DOHH2 (cell line): ENCODE measurements around the gene HADHA.

Experiments
- EZH2phosphoT487 ChIP-seq: fragments of 200-600 bp; sonication (generic); IDR thresholded peaks from 2 replicates; pipeline ENCODE4 v1.6.1; 2017; ENCODE audit warnings: borderline replicate concordance, mild to moderate bottlenecking, antibody characterized with exemption, low read length, moderate library complexity, mixed read lengths
- TF ChIP-seq, protein P1 (sequence below): fragments of 200-600 bp; sonication (generic); IDR thresholded peaks from one replicate; pipeline ENCODE4 v1.5.1; 2014; ENCODE audit warnings: antibody characterized with exemption, mild to moderate bottlenecking, low read depth, low read length; ENCODE audit not compliant: poor library complexity, severe bottlenecking

GRCh38 chr2:26214759-26215158, 29.7 kb downstream of the HADHA start:
- TF ChIP-seq, protein P1, sequence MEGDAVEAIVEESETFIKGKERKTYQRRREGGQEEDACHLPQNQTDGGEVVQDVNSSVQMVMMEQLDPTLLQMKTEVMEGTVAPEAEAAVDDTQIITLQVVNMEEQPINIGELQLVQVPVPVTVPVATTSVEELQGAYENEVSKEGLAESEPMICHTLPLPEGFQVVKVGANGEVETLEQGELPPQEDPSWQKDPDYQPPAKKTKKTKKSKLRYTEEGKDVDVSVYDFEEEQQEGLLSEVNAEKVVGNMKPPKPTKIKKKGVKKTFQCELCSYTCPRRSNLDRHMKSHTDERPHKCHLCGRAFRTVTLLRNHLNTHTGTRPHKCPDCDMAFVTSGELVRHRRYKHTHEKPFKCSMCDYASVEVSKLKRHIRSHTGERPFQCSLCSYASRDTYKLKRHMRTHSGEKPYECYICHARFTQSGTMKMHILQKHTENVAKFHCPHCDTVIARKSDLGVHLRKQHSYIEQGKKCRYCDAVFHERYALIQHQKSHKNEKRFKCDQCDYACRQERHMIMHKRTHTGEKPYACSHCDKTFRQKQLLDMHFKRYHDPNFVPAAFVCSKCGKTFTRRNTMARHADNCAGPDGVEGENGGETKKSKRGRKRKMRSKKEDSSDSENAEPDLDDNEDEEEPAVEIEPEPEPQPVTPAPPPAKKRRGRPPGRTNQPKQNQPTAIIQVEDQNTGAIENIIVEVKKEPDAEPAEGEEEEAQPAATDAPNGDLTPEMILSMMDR, result no peak
- no peak for TF ChIP-seq EZH2phosphoT487
